GM12878 (cell line): ENCODE measurements around the gene LTBP4. TPM values are rescaled to one million over a fixed set of nuclear protein-coding genes. Genes with fewer than 3 reads are reported as not detected.
"Not testable (repeated sequence)": the region's sequence is repeated elsewhere in the genome, so short reads cannot be mapped to it uniquely, and the experiment has no call there.

ENCODE experiments used
- ATAC-seq: fragments of 200-7000 bp; cut with Tn5 transposase; 3 replicates; pipeline ENCODE4 v1.9.1; 2020; ENCODE audit warnings: mild to moderate bottlenecking, moderate library complexity
- BruUV-seq: library from RNA; stranded (reverse); fragments of 400-500 nt; replicated peaks from 2 replicates; lab custom pipeline; 2021; lab: Mats Ljungman, UMichigan
- CTCF ChIA-PET: fragments of 300-600 bp; sonication (Branson Sonifier 250); formaldehyde crosslinking; extraction: SDS; loops from one replicate; lab custom pipeline; 2021; ENCODE audit warnings: inconsistent platforms; lab: Yijun Ruan, JAX
- POLR2A ChIA-PET: fragments of 350-600 bp; formaldehyde crosslinking; extraction: SDS; loops from one replicate; lab custom pipeline; 2021; ENCODE audit warnings: inconsistent platforms; lab: Charles Lee
- RAD21 ChIA-PET: fragments of 300-600 bp; sonication (Branson Sonifier 250); formaldehyde crosslinking; loops from one replicate; lab custom pipeline; 2023; ENCODE audit warnings: antibody characterized with exemption; ENCODE audit not compliant: unreplicated experiment; lab: Charles Lee
- SMC1A ChIA-PET: fragments of 300-600 bp; sonication (Branson Sonifier 250); formaldehyde crosslinking; loops from one replicate; lab custom pipeline; 2023; ENCODE audit not compliant: unreplicated experiment, uncharacterized antibody; lab: Charles Lee
- DNase-seq: peaks from one replicate; pipeline ENCODE4 v3.0.0-alpha.2; 2011; ENCODE audit warnings: low read depth, low spot score
- FAIRE-seq: peaks from 3 replicates; lab custom pipeline; 2011; peaks lifted over from hg19 to GRCh38; lab: Jason Lieb, UNC
- H2AFZ ChIP-seq: 2 replicates; pipeline ENCODE4 v1.6.0; 2011; ENCODE audit warnings: low read depth, low read length, control low read depth; ENCODE audit not compliant: control insufficient read depth
- H3K27ac ChIP-seq: 2 replicates; pipeline ENCODE4 v1.5.1; 2011; ENCODE audit warnings: control low read depth; ENCODE audit not compliant: control insufficient read depth, insufficient read depth
- H3K27me3 ChIP-seq, 2 experiments: replicated peaks in 1 of 2; 2 replicates each; pipeline versions ENCODE4 v1.6.0 to v1.6.1; 2011; ENCODE audit warnings: low read length in 1 of 2; ENCODE audit not compliant: control insufficient read depth in 2 of 2, insufficient read depth in 2 of 2
- H3K36me3 ChIP-seq, 2 experiments: 2 replicates each; pipeline ENCODE4 v1.5.1; 2011; ENCODE audit warnings: low read length in 1 of 2; ENCODE audit not compliant: control insufficient read depth in 2 of 2, insufficient read depth in 2 of 2
- H3K4me1 ChIP-seq: 2 replicates; pipeline ENCODE4 v1.6.1; 2011; ENCODE audit warnings: mild to moderate bottlenecking, low read length, moderate library complexity, mixed read lengths; ENCODE audit not compliant: control insufficient read depth, insufficient read depth
- H3K4me2 ChIP-seq: 2 replicates; pipeline ENCODE4 v1.6.0; 2011; ENCODE audit warnings: control low read depth; ENCODE audit not compliant: control insufficient read depth, insufficient read depth
- H3K4me3 ChIP-seq: fragments of 200-600 bp; sonication (generic); 2 replicates; pipeline ENCODE4 v1.5.1; 2016
- H3K79me2 ChIP-seq: 2 replicates; pipeline ENCODE4 v1.6.0; 2011; ENCODE audit warnings: low read length; ENCODE audit not compliant: control insufficient read depth, insufficient read depth
- H3K9ac ChIP-seq: 2 replicates; pipeline ENCODE4 v1.8.0; 2011; ENCODE audit warnings: low read length, control low read depth, mixed read lengths; ENCODE audit not compliant: control insufficient read depth, insufficient read depth
- H3K9me3 ChIP-seq: replicated peaks from 3 replicates; pipeline ENCODE4 v1.5.1; 2011; ENCODE audit warnings: mild to moderate bottlenecking, low read length; ENCODE audit not compliant: control insufficient read depth, insufficient read depth
- H4K20me1 ChIP-seq: 2 replicates; pipeline ENCODE4 v1.6.0; 2011; ENCODE audit not compliant: control insufficient read depth, insufficient read depth
- ETV6 ChIP-seq, 2 experiments: fragments of 450-650 bp in 1 of 2; IDR thresholded peaks in 1 of 2; conservative IDR thresholded peaks in 1 of 2; 2 replicates each; pipeline ENCODE4 v1.6.1; 2014; ENCODE audit warnings: antibody characterized with exemption in 1 of 2, borderline replicate concordance in 1 of 2, low read depth in 1 of 2, mild to moderate bottlenecking in 1 of 2, moderate library complexity in 1 of 2
- FOXM1 ChIP-seq: IDR thresholded peaks from 2 replicates; pipeline ENCODE4 v1.6.1; 2012; ENCODE audit warnings: low read depth, mild to moderate bottlenecking, inconsistent platforms, low read length, moderate library complexity
- GABPA ChIP-seq: IDR thresholded peaks from 2 replicates; pipeline ENCODE4 v1.6.1; 2014; ENCODE audit warnings: antibody characterized with exemption, low read depth, mild to moderate bottlenecking, inconsistent platforms
- JUNB ChIP-seq: IDR thresholded peaks from 2 replicates; pipeline ENCODE4 v1.6.1; 2016; ENCODE audit warnings: antibody characterized with exemption, mild to moderate bottlenecking
- KAT2A ChIP-seq: conservative IDR thresholded peaks from 2 replicates; pipeline ENCODE4 v1.6.1; 2011; ENCODE audit warnings: low read depth, low read length; ENCODE audit not compliant: control insufficient read depth
- MTA3 ChIP-seq: IDR thresholded peaks from 2 replicates; pipeline ENCODE4 v1.6.1; 2012; ENCODE audit warnings: low read length, inconsistent platforms, borderline replicate concordance
- NFIC ChIP-seq: IDR thresholded peaks from 2 replicates; pipeline ENCODE4 v1.6.1; 2012; ENCODE audit warnings: low read depth, mild to moderate bottlenecking, inconsistent platforms, low read length, moderate library complexity
- WRNIP1 ChIP-seq: IDR thresholded peaks from 2 replicates; pipeline ENCODE4 v1.6.1; 2011; ENCODE audit warnings: low read depth, low read length, improper control_type of control experiment, borderline replicate concordance
- ZBED1 ChIP-seq: IDR thresholded peaks from 2 replicates; pipeline ENCODE4 v1.6.1; 2016; ENCODE audit warnings: borderline replicate concordance
- WGBS: methylation state at CpG from one replicate; pipeline ENCODE4 v1.1.6; 2016; ENCODE audit warnings: low lambda C conversion rate; ENCODE audit not compliant: insufficient replicate concordance, insufficient coverage; ENCODE audit errors: missing lambda C conversion rate; 5-methylcytosine and 5-hydroxymethylcytosine counted together
- in situ Hi-C: fragments of 300-500 bp; cut with MboI; formaldehyde crosslinking; loops from 9 replicates; pipeline ENCODE4 v1.14.3; 2018; ENCODE audit warnings: mixed read lengths
- intact Hi-C: fragments of 100-400 bp; cut with micrococcal nuclease; formaldehyde crosslinking; loops from one replicate; pipeline ENCODE4 v1.14.2; 2022; ENCODE audit not compliant: unreplicated experiment
- polyA plus RNA-seq, 11 experiments: library from polyadenylated mRNA; depleted of rRNA in 4 of 11; unstranded in 6 of 11; stranded (reverse) in 5 of 11; fragments of >200 nt; fragmentation: Nextera tagmentation in 4 of 11; fragmentation: Illumina TruSeq in 1 of 11; extraction: Ambion mirVana in 4 of 11; extraction: Trizol in 1 of 11; gene quantifications; 1 replicate in 1 of 11; 2 replicates in 10 of 11; pipeline versions ENCODE4 v1.2.1 to v1.2.3, GENCODE V29; 2011 to 2016; ENCODE audit warnings: inconsistent platforms in 2 of 11, missing spikeins in 2 of 11, low read depth in 1 of 11
- total RNA-seq, 4 experiments: library from RNA; depleted of rRNA in 3 of 4; stranded (reverse); fragments of >200 nt in 3 of 4; fragmentation: Illumina TruSeq in 1 of 4; extraction: Trizol in 1 of 4; gene quantifications; 2 replicates each; pipeline versions ENCODE4 v1.2.1 to v1.2.3, GENCODE V29; 2013 to 2021
- TF ChIP-seq, protein P1 (sequence below): fragments of 450-650 bp; IDR thresholded peaks from 2 replicates; pipeline ENCODE4 v1.6.1; 2017; ENCODE audit warnings: borderline replicate concordance
- TF ChIP-seq, protein P2 (sequence below): fragments of 150-350 bp; IDR thresholded peaks from 2 replicates; pipeline ENCODE4 v1.6.1; 2014; ENCODE audit warnings: mild to moderate bottlenecking, low read depth, low read length

LTBP4 gene
- total and polyA plus RNA-seq, 10 of the 15 experiments (the other 5 are each of a cell fraction or from before 2014, with no cell fraction given) = 0.09 to 34.6 (median 8.5) TPM; not detected in 1

DNA sequence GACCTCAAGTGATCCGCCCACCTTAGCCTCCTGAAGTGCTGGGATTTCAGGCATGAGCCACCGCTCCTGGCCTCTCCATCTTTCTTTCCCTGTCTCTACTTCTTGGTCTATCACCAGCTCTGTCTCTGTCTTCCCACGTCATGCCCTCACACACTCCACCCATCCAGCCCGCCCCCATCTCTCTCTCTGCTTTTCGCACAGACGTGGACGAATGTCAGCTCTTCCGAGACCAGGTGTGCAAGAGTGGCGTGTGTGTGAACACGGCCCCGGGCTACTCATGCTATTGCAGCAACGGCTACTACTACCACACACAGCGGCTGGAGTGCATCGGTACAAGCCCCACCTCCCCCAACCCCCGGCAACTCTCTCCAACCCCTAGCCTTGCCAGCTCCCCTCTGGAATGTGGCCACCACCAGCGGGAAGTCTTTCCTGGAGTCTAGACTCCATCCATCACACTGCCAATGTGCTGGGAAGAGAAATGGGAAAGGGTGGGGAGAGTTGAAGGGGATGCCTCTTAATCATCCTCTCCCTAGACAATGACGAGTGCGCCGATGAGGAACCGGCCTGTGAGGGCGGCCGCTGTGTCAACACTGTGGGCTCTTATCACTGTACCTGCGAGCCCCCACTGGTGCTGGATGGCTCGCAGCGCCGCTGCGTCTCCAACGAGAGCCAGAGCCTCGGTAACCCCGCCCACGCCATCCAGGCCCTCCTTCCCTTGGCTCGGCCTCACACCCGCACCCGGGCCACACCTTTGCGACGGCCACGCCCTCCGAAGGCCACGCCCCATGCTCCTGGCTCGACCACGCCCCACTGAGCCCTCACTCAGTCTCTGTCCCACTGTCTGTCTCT, 22.5 kb downstream of the LTBP4 start:
- intact Hi-C loops (no loop called here), in situ Hi-C loops (no loop called here)
- 93% methylated on average over 37 of the region's 41 CpGs for WGBS
- Histone ChIP-seq H3K9me3 (no peaks in the 10 kb centered on the region; the same call in 2 of the 3 replicates), H2AFZ (no peak overlapping the region), H3K4me1 (peaks cover 7% of the 10 kb centered on the region; the same call in 1 of the 2 replicates), H3K36me3 (no peaks in the 10 kb centered on the region; a peak in 1 of 4 replicates), H3K9ac (no peak overlapping the region), H4K20me1 (no peaks in the 10 kb centered on the region), H3K4me3 (no peak overlapping the region), H3K27ac (no peak overlapping the region), H3K27me3 (no peaks in the 10 kb centered on the region), H3K4me2 (no peak overlapping the region), H3K79me2 (no peaks in the 10 kb centered on the region)
- no peak for TF ChIP-seq JUNB
- TF ChIP-seq KAT2A = no peak
- TF ChIP-seq, protein P1, sequence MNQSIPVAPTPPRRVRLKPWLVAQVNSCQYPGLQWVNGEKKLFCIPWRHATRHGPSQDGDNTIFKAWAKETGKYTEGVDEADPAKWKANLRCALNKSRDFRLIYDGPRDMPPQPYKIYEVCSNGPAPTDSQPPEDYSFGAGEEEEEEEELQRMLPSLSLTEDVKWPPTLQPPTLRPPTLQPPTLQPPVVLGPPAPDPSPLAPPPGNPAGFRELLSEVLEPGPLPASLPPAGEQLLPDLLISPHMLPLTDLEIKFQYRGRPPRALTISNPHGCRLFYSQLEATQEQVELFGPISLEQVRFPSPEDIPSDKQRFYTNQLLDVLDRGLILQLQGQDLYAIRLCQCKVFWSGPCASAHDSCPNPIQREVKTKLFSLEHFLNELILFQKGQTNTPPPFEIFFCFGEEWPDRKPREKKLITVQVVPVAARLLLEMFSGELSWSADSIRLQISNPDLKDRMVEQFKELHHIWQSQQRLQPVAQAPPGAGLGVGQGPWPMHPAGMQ = no peak
- no peak for TF ChIP-seq NFIC
- no peak for TF ChIP-seq WRNIP1
- TF ChIP-seq GABPA = no peak
- TF ChIP-seq ZBED1 = no peak
- no peak for TF ChIP-seq ETV6 (conservative IDR thresholded peaks at IDR 0.05 in 1 of 2, IDR thresholded peaks at IDR 0.05 in 1 of 2; ENCODE audit: borderline replicate concordance in 1 of 2, low read depth in 1 of 2)
- TF ChIP-seq, protein P2, sequence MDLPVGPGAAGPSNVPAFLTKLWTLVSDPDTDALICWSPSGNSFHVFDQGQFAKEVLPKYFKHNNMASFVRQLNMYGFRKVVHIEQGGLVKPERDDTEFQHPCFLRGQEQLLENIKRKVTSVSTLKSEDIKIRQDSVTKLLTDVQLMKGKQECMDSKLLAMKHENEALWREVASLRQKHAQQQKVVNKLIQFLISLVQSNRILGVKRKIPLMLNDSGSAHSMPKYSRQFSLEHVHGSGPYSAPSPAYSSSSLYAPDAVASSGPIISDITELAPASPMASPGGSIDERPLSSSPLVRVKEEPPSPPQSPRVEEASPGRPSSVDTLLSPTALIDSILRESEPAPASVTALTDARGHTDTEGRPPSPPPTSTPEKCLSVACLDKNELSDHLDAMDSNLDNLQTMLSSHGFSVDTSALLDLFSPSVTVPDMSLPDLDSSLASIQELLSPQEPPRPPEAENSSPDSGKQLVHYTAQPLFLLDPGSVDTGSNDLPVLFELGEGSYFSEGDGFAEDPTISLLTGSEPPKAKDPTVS = no peak
- TF ChIP-seq FOXM1 = no peak
- no peak for TF ChIP-seq MTA3
- FAIRE-seq (no peak), DNase-seq (no peak), ATAC-seq (peak; percentile 78)
- CTCF ChIA-PET = interaction anchor here (2.9 kb wide), 1 partner anchor 11 kb away, joined by 18 read pairs; no protein-coding TSS in a partner anchor
- RAD21 ChIA-PET = no interaction called here
- POLR2A ChIA-PET = interaction anchor here (0.7 kb wide), 1 partner anchor 11 kb away, joined by 4 read pairs; no protein-coding TSS in a partner anchor
- SMC1A ChIA-PET = interaction anchor here (1.3 to 1.7 kb wide), 2 partner anchors 11 to 320 kb away, joined by 4 to 5 read pairs; no protein-coding TSS in a partner anchor
- BruUV-seq = no TSS peak

DNA sequence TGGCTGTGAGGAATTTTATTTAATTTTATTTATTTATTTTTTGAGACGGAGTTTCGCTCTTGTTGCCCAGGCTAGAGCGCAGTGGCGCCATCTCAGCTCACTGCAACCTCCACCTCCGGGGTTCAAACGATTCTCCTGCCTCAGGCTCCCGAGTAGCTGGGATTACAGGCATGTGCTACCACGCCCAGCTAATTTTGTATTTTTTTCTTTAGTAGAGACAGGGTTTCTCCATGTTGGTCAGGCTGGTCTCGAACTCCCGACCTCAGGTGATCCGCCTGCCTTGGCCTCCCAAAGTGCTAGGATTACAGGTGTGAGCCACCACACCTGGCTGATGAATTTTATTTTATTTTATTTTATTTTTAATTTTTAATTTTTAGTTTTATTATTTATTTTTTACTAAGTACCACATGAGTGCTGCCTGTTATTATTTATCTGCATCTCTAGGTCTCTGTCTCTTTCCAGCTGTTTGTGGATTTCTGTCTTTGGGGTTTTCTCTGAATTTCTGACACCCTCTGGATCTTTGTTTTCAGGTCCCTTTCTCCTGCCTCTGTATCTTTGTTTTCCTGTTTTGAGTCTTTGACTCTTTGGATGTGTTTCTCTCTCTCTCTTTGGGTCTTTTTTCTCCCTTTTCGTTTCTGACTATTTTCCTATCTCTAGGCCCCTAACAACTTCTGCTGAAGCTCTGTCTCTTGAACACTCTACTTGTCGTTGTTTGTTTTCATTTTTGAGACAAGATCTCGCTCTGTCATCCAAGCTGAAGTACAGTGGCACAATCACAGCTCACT, 23.4 kb downstream of the LTBP4 start:
- ChIA-PET POLR2A (interaction anchor here (0.6 kb wide), 1 partner anchor 233 kb away, joined by 3 read pairs; no protein-coding TSS in a partner anchor), CTCF (interaction anchor here (2.9 kb wide), 1 partner anchor 10 kb away, joined by 18 read pairs; no protein-coding TSS in a partner anchor), SMC1A (interaction anchor here (1.7 kb wide), 1 partner anchor 10 kb away, joined by 5 read pairs; no protein-coding TSS in a partner anchor)
- in situ Hi-C loops, RAD21 ChIA-PET, H4K20me1 ChIP-seq, intact Hi-C loops, H3K79me2 ChIP-seq, H2AFZ ChIP-seq, H3K9ac ChIP-seq, FAIRE-seq, DNase-seq, H3K4me3 ChIP-seq, H3K4me1 ChIP-seq, H3K36me3 ChIP-seq, H3K27ac ChIP-seq, BruUV-seq, H3K27me3 ChIP-seq, ATAC-seq, H3K4me2 ChIP-seq, H3K9me3 ChIP-seq: not testable (repeated sequence)
- WGBS = 86% methylated on average over 14 of the region's 14 CpGs
